ENCODE results near the gene CFAP20DC. TPM values are rescaled to one million over a fixed set of nuclear protein-coding genes. Genes with fewer than 3 reads are reported as not detected.

CFAP20DC gene
- polyA plus RNA-seq, 2 of the 4 experiments (the other 2 are of a cell fraction), result 2.5 to 6.0 TPM

GRCh38 chr3:58723173-58723572 is 326.7 kb downstream of the CFAP20DC start:
- CTCF ChIA-PET, result no interaction called here
- DNase-seq (ENCODE audit: low read depth in 1 of 2, low spot score in 1 of 2), result no peak

GRCh38 chr3:58722561-58722960 is 327.3 kb downstream of the CFAP20DC start:
- 0% methylated on average over 4 of the region's 4 CpGs for WGBS (ENCODE audit: missing lambda C conversion rate)
- ChIA-PET CTCF (no interaction called here), POLR2A (no interaction called here)
- Histone ChIP-seq H3K4me1 (no peaks in the 10 kb centered on the region), H3K27ac (no peak overlapping the region), H3K9me3 (no peaks in the 10 kb centered on the region), H3K4me3 (no peak overlapping the region), H3K4me2 (no peak overlapping the region)
- ATAC-seq (no peak), DNase-seq (ENCODE audit: low read depth in 1 of 2, low spot score in 1 of 2) (no peak), FAIRE-seq (no peak)
- TF ChIP-seq HMGXB4 (CRISPR knock-in tag; IDR thresholded peaks at IDR 0.05; ENCODE audit: borderline replicate concordance) (no peak), JUN (IDR thresholded peaks at IDR 0.05) (no peak), REST (IDR thresholded peaks at IDR 0.05) (no peak), ATOH8 (CRISPR knock-in tag; IDR thresholded peaks at IDR 0.05; ENCODE audit: low read depth) (no peak), USF2 (IDR thresholded peaks at IDR 0.05) (no peak), CBX2 (IDR thresholded peaks at IDR 0.05; ENCODE audit: borderline replicate concordance, low read depth) (no peak), RARB (CRISPR knock-in tag; IDR thresholded peaks at IDR 0.05) (no peak), RCOR1 (IDR thresholded peaks at IDR 0.05; ENCODE audit: low read depth, low read length) (no peak), POLR2AphosphoS2 (conservative IDR thresholded peaks at IDR 0.05; ENCODE audit: low read length) (no peak), SREBF2 (IDR thresholded peaks at IDR 0.05) (no peak), NPAS2 (CRISPR knock-in tag; IDR thresholded peaks at IDR 0.05; ENCODE audit: borderline replicate concordance) (no peak), HOXB5 (CRISPR knock-in tag; IDR thresholded peaks at IDR 0.05) (no peak), MAZ (IDR thresholded peaks at IDR 0.05; ENCODE audit: borderline replicate concordance, low read depth, low read length) (no peak), FOSB (CRISPR knock-in tag; IDR thresholded peaks at IDR 0.05) (no peak), POLR2A (IDR thresholded peaks at IDR 0.05; ENCODE audit: low read length) (no peak), RAD21 (conservative IDR thresholded peaks at IDR 0.05 in 1 of 2, IDR thresholded peaks at IDR 0.05 in 1 of 2) (no peak), TFCP2L1 (CRISPR knock-in tag; IDR thresholded peaks at IDR 0.05) (no peak), ZNF302 (CRISPR knock-in tag; IDR thresholded peaks at IDR 0.05) (no peak)

More at GRCh38 chr3:58723173-58723572, 326.7 kb downstream of the CFAP20DC start:
- FAIRE-seq (no peak), ATAC-seq (no peak)
- WGBS (ENCODE audit: missing lambda C conversion rate), result 31% methylated on average over 3 of the region's 3 CpGs
- no peaks in the 10 kb centered on the region for H3K9me3 ChIP-seq
- peak; percentile 68 to 73; a peak in 3 of 4 replicates for TF ChIP-seq CEBPB (IDR thresholded peaks at IDR 0.05)
- no peak for TF ChIP-seq EHMT2 (IDR thresholded peaks at IDR 0.05; ENCODE audit: low read depth)
- no peak overlapping the region for H3K27ac ChIP-seq
- H3K4me1 ChIP-seq, result no peaks in the 10 kb centered on the region
- POLR2A ChIA-PET, result no interaction called here
- H3K4me2 ChIP-seq, result no peak overlapping the region
- H3K4me3 ChIP-seq, result no peak overlapping the region

Measured in A549 (cell line).